Chondrocyte (in vitro differentiated cells): ENCODE measurements around the gene GNB1L. TPM values are rescaled to one million over a fixed set of nuclear protein-coding genes. Genes with fewer than 3 reads are reported as not detected.
"Not testable (repeated sequence)": the region's sequence is repeated elsewhere in the genome, so short reads cannot be mapped to it uniquely, and the experiment has no call there.

Experiments used
- DNase-seq: peaks from one replicate; pipeline ENCODE4 v3.0.0; 2021; ENCODE audit warnings: mixed read lengths, low spot score
- H3K27ac Mint-ChIP-seq: one replicate; pipeline ENCODE4 v1.8.0; 2021; ENCODE audit warnings: mild to moderate bottlenecking, moderate library complexity, mixed read lengths; ENCODE audit not compliant: unreplicated experiment
- H3K27me3 Mint-ChIP-seq: 2 replicates; pipeline ENCODE4 v1.8.0; 2021; ENCODE audit warnings: low read depth, mixed read lengths
- H3K36me3 Mint-ChIP-seq: 2 replicates; pipeline ENCODE4 v1.8.0; 2021; ENCODE audit warnings: low read depth, mixed read lengths
- H3K4me1 Mint-ChIP-seq: 2 replicates; pipeline ENCODE4 v1.8.0; 2021; ENCODE audit warnings: low read depth, mild to moderate bottlenecking, mixed read lengths
- H3K4me3 Mint-ChIP-seq: one replicate; pipeline ENCODE4 v1.8.0; 2021; ENCODE audit warnings: mild to moderate bottlenecking, moderate library complexity, mixed read lengths; ENCODE audit not compliant: unreplicated experiment
- H3K9me3 Mint-ChIP-seq: 2 replicates; pipeline ENCODE4 v1.8.0; 2021; ENCODE audit warnings: low read depth, mixed read lengths
- total RNA-seq: library from RNA; stranded (reverse); gene quantifications from 3 replicates; pipeline ENCODE4 v1.2.1, GENCODE V29; 2021
- TF ChIP-seq, protein P1 (sequence below): fragments of 200-600 bp; sonication (generic); IDR thresholded peaks from 2 replicates; pipeline ENCODE4 v1.5.0; 2021; ENCODE audit warnings: antibody characterized with exemption, mild to moderate bottlenecking, moderate library complexity

The GNB1L gene
- total RNA-seq, 1 donor from 2014 or later = 5.3 TPM

DNA sequence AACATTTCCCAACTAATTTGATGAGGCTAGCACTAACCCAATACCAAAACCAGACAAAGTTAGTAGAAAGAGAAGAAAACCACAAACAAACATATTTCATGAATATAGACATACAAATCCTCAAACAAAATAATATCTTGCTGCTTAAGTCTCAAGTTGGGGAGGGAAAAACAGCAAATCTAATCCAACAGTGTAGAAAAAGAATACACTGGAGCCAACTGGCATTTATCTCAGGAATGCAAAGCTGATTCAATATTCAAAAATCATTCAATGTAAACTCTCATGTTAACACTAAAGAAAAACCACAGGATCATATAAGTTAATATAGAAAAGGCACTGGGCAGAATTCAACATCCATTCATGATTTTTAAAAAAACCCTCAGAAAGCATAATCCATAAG is 18.2 kb downstream of the GNB1L start:
- TF ChIP-seq, protein P1, sequence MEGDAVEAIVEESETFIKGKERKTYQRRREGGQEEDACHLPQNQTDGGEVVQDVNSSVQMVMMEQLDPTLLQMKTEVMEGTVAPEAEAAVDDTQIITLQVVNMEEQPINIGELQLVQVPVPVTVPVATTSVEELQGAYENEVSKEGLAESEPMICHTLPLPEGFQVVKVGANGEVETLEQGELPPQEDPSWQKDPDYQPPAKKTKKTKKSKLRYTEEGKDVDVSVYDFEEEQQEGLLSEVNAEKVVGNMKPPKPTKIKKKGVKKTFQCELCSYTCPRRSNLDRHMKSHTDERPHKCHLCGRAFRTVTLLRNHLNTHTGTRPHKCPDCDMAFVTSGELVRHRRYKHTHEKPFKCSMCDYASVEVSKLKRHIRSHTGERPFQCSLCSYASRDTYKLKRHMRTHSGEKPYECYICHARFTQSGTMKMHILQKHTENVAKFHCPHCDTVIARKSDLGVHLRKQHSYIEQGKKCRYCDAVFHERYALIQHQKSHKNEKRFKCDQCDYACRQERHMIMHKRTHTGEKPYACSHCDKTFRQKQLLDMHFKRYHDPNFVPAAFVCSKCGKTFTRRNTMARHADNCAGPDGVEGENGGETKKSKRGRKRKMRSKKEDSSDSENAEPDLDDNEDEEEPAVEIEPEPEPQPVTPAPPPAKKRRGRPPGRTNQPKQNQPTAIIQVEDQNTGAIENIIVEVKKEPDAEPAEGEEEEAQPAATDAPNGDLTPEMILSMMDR = no peak
- DNase-seq = no peak
- H3K27ac Mint-ChIP-seq = no peak overlapping the region
- H3K4me3 Mint-ChIP-seq = no peak overlapping the region
- H3K4me1 Mint-ChIP-seq = peaks cover 12% of the 10 kb centered on the region
- no peaks in the 10 kb centered on the region for H3K36me3 Mint-ChIP-seq
- H3K27me3 Mint-ChIP-seq = no peaks in the 10 kb centered on the region
- no peaks in the 10 kb centered on the region for H3K9me3 Mint-ChIP-seq

DNA sequence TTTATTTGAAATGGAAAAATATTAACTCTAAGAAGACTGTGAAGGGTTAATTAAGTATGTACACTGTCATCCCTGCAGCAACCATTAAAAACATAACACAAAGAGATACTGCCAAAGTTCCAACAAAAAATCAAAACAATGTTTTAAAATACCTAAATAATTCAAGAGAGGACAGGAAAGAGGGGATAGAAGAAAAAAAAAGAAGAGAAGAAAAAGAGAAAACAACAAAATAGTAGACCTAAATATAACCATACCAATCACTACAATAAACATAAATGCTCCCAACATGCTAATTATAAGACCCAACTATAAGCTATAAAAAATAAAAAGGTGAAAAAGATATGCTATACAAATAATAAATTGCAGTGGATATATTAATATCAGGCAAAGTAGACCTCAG is 20.1 kb downstream of the GNB1L start:
- H3K4me3 Mint-ChIP-seq = no peak overlapping the region
- H3K27me3 Mint-ChIP-seq = no peaks in the 10 kb centered on the region
- H3K27ac Mint-ChIP-seq = no peak overlapping the region
- peaks cover 12% of the 10 kb centered on the region for H3K4me1 Mint-ChIP-seq
- no peaks in the 10 kb centered on the region for H3K9me3 Mint-ChIP-seq
- TF ChIP-seq, protein P1 = no peak
- no peak for DNase-seq
- H3K36me3 Mint-ChIP-seq = no peaks in the 10 kb centered on the region

DNA sequence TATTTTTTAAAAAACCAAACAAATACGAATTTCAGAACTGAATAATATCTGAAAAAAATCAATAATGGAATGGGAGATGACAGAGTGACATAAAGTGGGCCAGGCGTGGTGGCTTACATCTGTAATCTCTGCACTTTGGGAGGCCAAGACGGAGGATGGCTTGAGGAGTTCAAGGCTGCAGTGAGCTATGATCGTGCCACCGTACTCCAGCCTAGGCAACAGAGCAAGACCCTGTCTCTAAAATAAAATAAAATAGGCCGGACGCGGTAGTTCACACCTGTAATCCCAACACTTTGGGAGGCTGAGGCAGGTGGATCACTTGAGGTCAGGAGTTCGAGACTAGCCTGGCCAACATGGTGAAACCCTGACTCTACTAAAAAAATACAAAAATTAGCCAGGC is 21.3 kb downstream of the GNB1L start:
- not testable (repeated sequence) for DNase-seq, H3K27ac Mint-ChIP-seq, H3K36me3 Mint-ChIP-seq, H3K9me3 Mint-ChIP-seq, H3K27me3 Mint-ChIP-seq, H3K4me3 Mint-ChIP-seq
- H3K4me1 Mint-ChIP-seq = peaks cover 12% of the 10 kb centered on the region

DNA sequence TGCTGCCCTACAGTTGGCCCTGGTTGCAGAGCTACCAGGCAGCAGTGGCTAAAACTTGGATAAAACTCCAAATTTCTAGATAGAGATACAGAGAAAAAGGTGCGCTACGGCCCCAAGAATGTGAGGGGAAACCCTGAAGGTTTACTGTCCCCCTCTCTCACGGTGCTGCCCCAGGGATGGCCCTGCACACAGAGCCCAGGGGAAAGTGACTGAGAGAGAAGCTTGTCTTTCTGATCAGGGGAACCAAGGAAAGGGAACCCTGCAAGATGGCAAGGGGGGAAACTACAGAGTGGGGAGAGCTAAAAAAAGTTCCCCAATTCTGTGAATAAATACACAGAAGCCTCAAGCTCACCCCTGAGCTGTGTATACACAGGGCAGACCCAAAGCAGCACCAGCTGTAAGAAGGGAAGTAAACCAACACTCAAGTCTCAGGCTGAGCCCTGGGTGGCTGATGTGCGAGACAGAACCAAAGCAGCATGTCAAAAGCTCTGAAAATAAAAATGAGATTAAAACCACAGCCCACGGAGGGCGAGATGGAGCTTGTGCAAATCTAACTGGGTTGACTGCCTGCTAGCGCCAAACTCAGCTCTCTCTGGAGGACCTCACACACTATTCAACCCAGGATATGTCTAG is 22.1 kb downstream of the GNB1L start:
- H3K9me3 Mint-ChIP-seq = no peaks in the 10 kb centered on the region
- H3K4me1 Mint-ChIP-seq = peaks cover 12% of the 10 kb centered on the region
- TF ChIP-seq, protein P1 = no peak
- no peak for DNase-seq
- H3K4me3 Mint-ChIP-seq = no peak overlapping the region
- no peak overlapping the region for H3K27ac Mint-ChIP-seq
- H3K36me3 Mint-ChIP-seq = no peaks in the 10 kb centered on the region
- no peaks in the 10 kb centered on the region for H3K27me3 Mint-ChIP-seq

DNA sequence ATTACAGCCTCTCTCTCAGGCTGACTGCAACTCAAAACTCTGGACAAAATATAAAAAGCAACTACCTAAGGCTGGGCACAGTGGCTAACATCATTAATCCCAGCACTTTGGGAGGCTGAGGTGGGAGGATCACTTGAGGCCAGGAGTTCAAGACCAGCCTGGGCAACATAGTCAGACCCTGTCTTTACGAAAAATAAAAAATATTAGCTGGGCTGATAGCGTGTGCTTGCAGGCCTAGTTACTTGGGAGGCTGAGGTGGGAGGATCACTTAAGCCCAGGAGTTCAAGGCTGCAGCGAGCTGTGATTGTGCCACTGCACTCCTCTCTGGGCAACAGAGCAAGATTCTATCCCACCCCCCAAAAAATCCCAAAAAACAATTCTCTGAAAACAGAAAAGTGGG is 22.7 kb downstream of the GNB1L start:
- H3K4me3 Mint-ChIP-seq, H3K27me3 Mint-ChIP-seq, H3K27ac Mint-ChIP-seq, H3K9me3 Mint-ChIP-seq, H3K36me3 Mint-ChIP-seq, DNase-seq: not testable (repeated sequence)
- H3K4me1 Mint-ChIP-seq = peaks cover 12% of the 10 kb centered on the region

DNA sequence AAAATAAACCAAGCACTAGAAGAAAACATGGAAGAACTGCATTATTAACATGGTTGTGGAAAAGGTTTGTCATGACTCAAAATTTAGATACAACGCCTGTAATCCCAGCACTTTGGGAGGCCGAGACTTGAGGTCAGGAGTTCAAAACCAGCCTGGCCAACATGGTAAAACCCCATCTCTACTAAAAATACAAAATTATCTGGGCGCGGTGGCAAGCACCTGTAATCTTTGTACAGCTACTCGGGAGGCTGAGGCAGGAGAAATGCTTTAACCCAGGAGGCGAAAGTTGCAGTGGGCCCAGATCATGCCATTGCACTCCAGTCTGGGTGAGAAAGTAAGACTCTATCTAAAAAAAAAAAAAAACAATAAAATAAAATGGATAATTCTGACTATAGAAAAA is 23.7 kb downstream of the GNB1L start:
- DNase-seq = peak; percentile 12
- no peak overlapping the region for H3K27ac Mint-ChIP-seq
- no peaks in the 10 kb centered on the region for H3K36me3 Mint-ChIP-seq
- peaks cover 5% of the 10 kb centered on the region for H3K4me1 Mint-ChIP-seq
- no peak overlapping the region for H3K4me3 Mint-ChIP-seq
- TF ChIP-seq, protein P1 = no peak
- no peaks in the 10 kb centered on the region for H3K9me3 Mint-ChIP-seq
- no peaks in the 10 kb centered on the region for H3K27me3 Mint-ChIP-seq
